Uterus (tissue), 4 donors: Measurements from ENCODE around the gene HCN1. TPM values are rescaled to one million over a fixed set of nuclear protein-coding genes. Genes with fewer than 3 reads are reported as not detected.

Source experiments
- DNase-seq, 2 donors: peaks; one replicate each; pipeline ENCODE4 v3.0.0-alpha.2; 2019 to 2020
- H3K27ac ChIP-seq, 2 donors: fragments of 200-600 bp; sonication (generic); 1 replicate in 1 of 2; 2 replicates in 1 of 2; pipeline ENCODE4 v1.5.1; 2016 to 2018
- H3K27me3 ChIP-seq, 2 donors: fragments of 200-600 bp; sonication (generic); one replicate each; pipeline ENCODE4 v1.5.1; 2018 to 2019; ENCODE audit warnings: control low read depth in 1 of 2
- H3K36me3 ChIP-seq, 2 donors: fragments of 200-600 bp; sonication (generic); one replicate each; pipeline ENCODE4 v1.5.1; 2019; ENCODE audit warnings: control low read depth in 1 of 2
- H3K4me1 ChIP-seq, 2 donors: fragments of 200-600 bp; sonication (generic); one replicate each; pipeline ENCODE4 v1.5.1; 2018 to 2019; ENCODE audit warnings: control low read depth in 1 of 2
- H3K4me3 ChIP-seq, 2 donors: fragments of 200-600 bp; sonication (generic); 1 replicate in 1 of 2; 2 replicates in 1 of 2; pipeline ENCODE4 v1.5.1; 2018 to 2019; ENCODE audit warnings: mild to moderate bottlenecking in 1 of 2
- H3K9me3 ChIP-seq, 2 donors: fragments of 200-600 bp; sonication (generic); one replicate each; pipeline ENCODE4 v1.5.1; 2019; ENCODE audit warnings: control low read depth in 1 of 2
- CTCF ChIP-seq, 4 experiments: fragments of 200-600 bp in 2 of 4; fragments of 450-650 bp in 2 of 4; sonication (generic) in 2 of 4; IDR thresholded peaks; one replicate each; pipeline ENCODE4 v1.5.1; 2016 to 2019; ENCODE audit warnings: antibody characterized with exemption in 4 of 4, mild to moderate bottlenecking in 2 of 4, moderate library complexity in 1 of 4
- POLR2A ChIP-seq, 2 donors: fragments of 450-650 bp; IDR thresholded peaks; one replicate each; pipeline ENCODE4 v1.6.1; 2016; ENCODE audit warnings: antibody characterized with exemption in 2 of 2, mild to moderate bottlenecking in 1 of 2, moderate library complexity in 1 of 2
- intact Hi-C: fragments of 100-400 bp; cut with DNase I; formaldehyde crosslinking; loops from one replicate; pipeline ENCODE4 v1.15.1; 2023; ENCODE audit warnings: low total_unique reads
- total RNA-seq, 4 donors: library from RNA; depleted of rRNA in 3 of 4; stranded (reverse); fragments of >200 nt in 3 of 4; gene quantifications; one replicate each; pipeline versions ENCODE4 v1.1.0 to v1.2.4, GENCODE V29; 2014 to 2023
- donor health status: DM: yes; HTN: yes; CAD: no.

Gene HCN1
- total RNA-seq, 4 donors from 2014 or later = 0.07 TPM; not detected in 3

- Histone ChIP-seq H3K9me3 (no peaks in the 10 kb centered on the region), H3K4me1 (no peaks in the 10 kb centered on the region), H3K27ac (no peak overlapping the region), H3K36me3 (no peaks in the 10 kb centered on the region), H3K27me3 (no peaks in the 10 kb centered on the region), H3K4me3 (no peak overlapping the region)
- TF ChIP-seq CTCF (IDR thresholded peaks at IDR 0.05) (no peak), POLR2A (IDR thresholded peaks at IDR 0.05) (no peak)
- no peak for DNase-seq
- intact Hi-C loops = no loop called here
Measured at GRCh38 chr5:45627076-45627656, 69.0 kb downstream of the HCN1 start.

- no peak for DNase-seq
- TF ChIP-seq CTCF (IDR thresholded peaks at IDR 0.05) (no peak), POLR2A (IDR thresholded peaks at IDR 0.05) (no peak)
- Histone ChIP-seq H3K4me3 (no peak overlapping the region), H3K9me3 (no peaks in the 10 kb centered on the region), H3K27ac (no peak overlapping the region), H3K4me1 (no peaks in the 10 kb centered on the region), H3K36me3 (no peaks in the 10 kb centered on the region), H3K27me3 (no peaks in the 10 kb centered on the region)
- intact Hi-C loops = no loop called here
Measured at GRCh38 chr5:45623832-45624231, 72.3 kb downstream of the HCN1 start.

GRCh38 chr5:45622365-45622764 lies 73.8 kb downstream of the HCN1 start:
- H3K4me3 ChIP-seq = no peak overlapping the region
- no peak for DNase-seq
- TF ChIP-seq CTCF (IDR thresholded peaks at IDR 0.05) (no peak), POLR2A (IDR thresholded peaks at IDR 0.05) (no peak)
- no peaks in the 10 kb centered on the region for H3K36me3 ChIP-seq
- no peaks in the 10 kb centered on the region for H3K27me3 ChIP-seq
- H3K27ac ChIP-seq = no peak overlapping the region
- no peaks in the 10 kb centered on the region for H3K4me1 ChIP-seq
- no peaks in the 10 kb centered on the region for H3K9me3 ChIP-seq
- intact Hi-C loops = no loop called here

- DNase-seq = no peak
- no peaks in the 10 kb centered on the region for H3K27me3 ChIP-seq
- TF ChIP-seq CTCF (IDR thresholded peaks at IDR 0.05) (no peak), POLR2A (IDR thresholded peaks at IDR 0.05) (no peak)
- H3K4me1 ChIP-seq = no peaks in the 10 kb centered on the region
- intact Hi-C loops = no loop called here
- no peaks in the 10 kb centered on the region for H3K9me3 ChIP-seq
- H3K4me3 ChIP-seq = no peak overlapping the region
- H3K27ac ChIP-seq = no peak overlapping the region
- no peaks in the 10 kb centered on the region for H3K36me3 ChIP-seq
Measured at GRCh38 chr5:45617859-45618416, 78.2 kb downstream of the HCN1 start.

GRCh38 chr5:45609661-45610060 lies 86.5 kb downstream of the HCN1 start:
- no peak overlapping the region for H3K27ac ChIP-seq

More at GRCh38 chr5:45609661-45610060, 86.5 kb downstream of the HCN1 start:
- H3K27me3 ChIP-seq = no peaks in the 10 kb centered on the region
- no peak overlapping the region for H3K4me3 ChIP-seq
- no peaks in the 10 kb centered on the region for H3K4me1 ChIP-seq
- no peaks in the 10 kb centered on the region for H3K9me3 ChIP-seq
- H3K36me3 ChIP-seq = no peaks in the 10 kb centered on the region
- no peak for DNase-seq
- TF ChIP-seq POLR2A (IDR thresholded peaks at IDR 0.05) = no peak
- TF ChIP-seq CTCF (IDR thresholded peaks at IDR 0.05) = no peak
- intact Hi-C loops = no loop called here
